BJ (cell line): ENCODE data around the gene RAPGEF5. TPM values are rescaled to one million over a fixed set of nuclear protein-coding genes. Genes with fewer than 3 reads are reported as not detected.

ENCODE experiments used
- CTCF ChIA-PET: fragments of 350-600 bp; formaldehyde crosslinking; extraction: SDS; loops from one replicate; lab custom pipeline; 2021; ENCODE audit warnings: antibody characterized with exemption, inconsistent platforms; lab: Yijun Ruan, JAX
- POLR2A ChIA-PET: fragments of 300-600 bp; sonication (Branson Sonifier 250); formaldehyde crosslinking; extraction: SDS; loops from one replicate; lab custom pipeline; 2021; ENCODE audit warnings: antibody characterized with exemption; lab: Charles Lee
- DNase-seq: peaks from one replicate; pipeline ENCODE4 v3.0.0-alpha.2; 2011; ENCODE audit warnings: low read depth
- H3K27me3 ChIP-seq: 2 replicates; pipeline ENCODE4 v1.6.0; 2011; ENCODE audit warnings: low read length; ENCODE audit not compliant: control insufficient read depth, insufficient read depth
- H3K36me3 ChIP-seq: 2 replicates; pipeline ENCODE4 v1.5.1; 2011; ENCODE audit warnings: low read length; ENCODE audit not compliant: control insufficient read depth, insufficient read depth
- H3K4me3 ChIP-seq: 2 replicates; pipeline ENCODE4 v1.5.1; 2011; ENCODE audit warnings: low read depth, mild to moderate bottlenecking, control low read depth, low read length
- CTCF ChIP-seq: IDR thresholded peaks from 2 replicates; pipeline ENCODE4 v1.5.1; 2011; ENCODE audit warnings: low read depth, mild to moderate bottlenecking, control low read depth, inconsistent platforms, low read length, moderate library complexity; ENCODE audit not compliant: insufficient read depth
- polyA plus RNA-seq: library from polyadenylated mRNA; depleted of rRNA; stranded (reverse); fragments of >200 nt; gene quantifications from 2 replicates; pipeline ENCODE4 v1.2.3, GENCODE V29; 2011

The RAPGEF5 gene
- polyA plus RNA-seq, 1 experiment, result not detected

- DNase-seq, result no peak
- H3K4me3 ChIP-seq, result no peak overlapping the region
- H3K36me3 ChIP-seq, result no peaks in the 10 kb centered on the region
- no peaks in the 10 kb centered on the region; the same call in 1 of the 2 replicates for H3K27me3 ChIP-seq
- no peak for TF ChIP-seq CTCF
- CTCF ChIA-PET, result interaction anchor here (0.8 kb wide), 1 partner anchor 182 kb away, joined by 3 read pairs; no protein-coding TSS in a partner anchor
- POLR2A ChIA-PET, result no interaction called here
Measured at GRCh38 chr7:22292531-22292930, 64.4 kb downstream of the RAPGEF5 start.

- no peaks in the 10 kb centered on the region for H3K36me3 ChIP-seq
- H3K4me3 ChIP-seq, result no peak overlapping the region
- POLR2A ChIA-PET, result no interaction called here
- H3K27me3 ChIP-seq, result no peaks in the 10 kb centered on the region; the same call in 1 of the 2 replicates
- no peak for DNase-seq
- no peak for TF ChIP-seq CTCF
- CTCF ChIA-PET, result interaction anchor here (0.8 kb wide), 1 partner anchor 182 kb away, joined by 3 read pairs; no protein-coding TSS in a partner anchor
Measured at GRCh38 chr7:22291977-22292376, 65.0 kb downstream of the RAPGEF5 start.

GRCh38 chr7:22288202-22288601 lies 68.8 kb downstream of the RAPGEF5 start:
- DNase-seq, result no peak
- H3K4me3 ChIP-seq, result no peak overlapping the region
- POLR2A ChIA-PET, result no interaction called here
- H3K27me3 ChIP-seq, result no peaks in the 10 kb centered on the region
- TF ChIP-seq CTCF, result no peak
- CTCF ChIA-PET, result no interaction called here
- H3K36me3 ChIP-seq, result no peaks in the 10 kb centered on the region

- no peak for TF ChIP-seq CTCF
- ChIA-PET CTCF (no interaction called here), POLR2A (no interaction called here)
Measured at GRCh38 chr7:22287412-22287811, 69.5 kb downstream of the RAPGEF5 start.

GRCh38 chr7:22286436-22286835 lies 70.5 kb downstream of the RAPGEF5 start:
- CTCF ChIA-PET, result no interaction called here
- no peak for TF ChIP-seq CTCF
- DNase-seq, result no peak
- Histone ChIP-seq H3K27me3 (no peaks in the 10 kb centered on the region), H3K4me3 (no peak overlapping the region), H3K36me3 (no peaks in the 10 kb centered on the region)
- POLR2A ChIA-PET, result no interaction called here

More at GRCh38 chr7:22287412-22287811, 69.5 kb downstream of the RAPGEF5 start:
- DNase-seq, result no peak
- H3K4me3 ChIP-seq, result no peak overlapping the region
- H3K36me3 ChIP-seq, result no peaks in the 10 kb centered on the region
- H3K27me3 ChIP-seq, result no peaks in the 10 kb centered on the region
